ENCODE results near the gene OR6J1. TPM values are rescaled to one million over a fixed set of nuclear protein-coding genes. Genes with fewer than 3 reads are reported as not detected.

OR6J1 gene
- total and polyA plus RNA-seq, 2 of the 8 experiments (the other 6 are each of a cell fraction or from before 2014, with no cell fraction given): not detected

DNA sequence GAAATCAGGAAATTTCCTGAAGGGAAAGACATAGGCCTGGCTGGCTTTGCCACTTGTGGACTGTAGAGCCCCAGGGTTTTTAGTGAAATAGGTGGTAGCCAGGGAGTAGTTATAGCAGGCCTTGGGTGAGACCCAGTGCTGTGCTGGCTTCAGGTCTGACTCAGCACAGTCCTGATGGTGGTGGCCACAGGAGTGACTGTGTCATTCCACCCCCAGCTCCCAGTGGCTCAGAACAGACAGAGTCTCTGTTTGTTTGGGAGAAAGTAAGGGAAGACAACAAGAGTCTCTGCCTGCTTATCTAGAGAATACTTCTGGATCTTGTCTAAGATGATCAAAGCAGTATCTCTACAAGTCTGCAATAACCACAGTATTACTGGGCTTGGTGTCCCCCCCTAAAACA is 27.5 kb upstream of the OR6J1 start (continued):
- TF ChIP-seq CHD7 (IDR thresholded peaks at IDR 0.05; ENCODE audit: insufficient replicate concordance, low read length) (no peak), RXRA (IDR thresholded peaks at IDR 0.05; ENCODE audit: insufficient read depth, low read depth, low read length) (no peak), E2F6 (IDR thresholded peaks at IDR 0.05) (no peak), MAX (IDR thresholded peaks at IDR 0.05) (no peak), EGR1 (IDR thresholded peaks at IDR 0.05; ENCODE audit: borderline replicate concordance, low read depth, low read length) (no peak), NRF1 (IDR thresholded peaks at IDR 0.05; ENCODE audit: low read depth, low read length) (no peak), PHF8 (conservative IDR thresholded peaks at IDR 0.05; ENCODE audit: low read depth, low read length) (no peak)
